OCI-LY1 (cell line): ENCODE results near the gene CACNA1D.

ENCODE experiments used
- EZH2 ChIP-seq: fragments of 200-600 bp; sonication (generic), shearing (Covaris generic); IDR thresholded peaks from 2 replicates; pipeline ENCODE4 v1.8.0; 2017; ENCODE audit warnings: borderline replicate concordance, mixed run types, mild to moderate bottlenecking, antibody characterized with exemption, low read length, moderate library complexity, mixed read lengths
- TF ChIP-seq, protein P1 (sequence below): fragments of 200-600 bp; sonication (generic), shearing (Covaris generic); IDR thresholded peaks from 2 replicates; pipeline ENCODE4 v1.5.1; 2017; ENCODE audit warnings: mild to moderate bottlenecking, antibody characterized with exemption, low read length, moderate library complexity, mixed read lengths

DNA sequence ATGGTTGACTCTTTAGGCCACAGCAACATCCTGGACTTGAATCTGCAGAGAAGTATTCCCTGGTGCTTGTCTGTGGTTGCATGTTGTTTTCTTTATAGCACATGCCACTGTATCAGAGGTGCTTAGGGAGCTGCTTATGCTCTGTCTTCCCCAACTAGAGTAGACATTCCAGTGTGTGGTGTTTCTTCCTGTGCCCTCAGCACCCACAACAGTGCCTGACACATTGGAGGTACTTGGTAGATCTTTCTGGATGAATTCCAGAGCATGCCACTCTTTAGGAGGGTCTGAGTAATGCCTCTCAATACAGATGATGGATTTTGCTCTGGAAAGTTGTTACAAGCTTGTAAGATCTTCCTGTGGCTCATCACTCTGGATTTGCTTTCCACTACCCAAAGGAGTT, 234.2 kb downstream of the CACNA1D start:
- TF ChIP-seq, protein P1, sequence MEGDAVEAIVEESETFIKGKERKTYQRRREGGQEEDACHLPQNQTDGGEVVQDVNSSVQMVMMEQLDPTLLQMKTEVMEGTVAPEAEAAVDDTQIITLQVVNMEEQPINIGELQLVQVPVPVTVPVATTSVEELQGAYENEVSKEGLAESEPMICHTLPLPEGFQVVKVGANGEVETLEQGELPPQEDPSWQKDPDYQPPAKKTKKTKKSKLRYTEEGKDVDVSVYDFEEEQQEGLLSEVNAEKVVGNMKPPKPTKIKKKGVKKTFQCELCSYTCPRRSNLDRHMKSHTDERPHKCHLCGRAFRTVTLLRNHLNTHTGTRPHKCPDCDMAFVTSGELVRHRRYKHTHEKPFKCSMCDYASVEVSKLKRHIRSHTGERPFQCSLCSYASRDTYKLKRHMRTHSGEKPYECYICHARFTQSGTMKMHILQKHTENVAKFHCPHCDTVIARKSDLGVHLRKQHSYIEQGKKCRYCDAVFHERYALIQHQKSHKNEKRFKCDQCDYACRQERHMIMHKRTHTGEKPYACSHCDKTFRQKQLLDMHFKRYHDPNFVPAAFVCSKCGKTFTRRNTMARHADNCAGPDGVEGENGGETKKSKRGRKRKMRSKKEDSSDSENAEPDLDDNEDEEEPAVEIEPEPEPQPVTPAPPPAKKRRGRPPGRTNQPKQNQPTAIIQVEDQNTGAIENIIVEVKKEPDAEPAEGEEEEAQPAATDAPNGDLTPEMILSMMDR, result no peak
- TF ChIP-seq EZH2, result no peak
